Activated CD8-positive, alpha-beta memory T cell treated with anti-CD3 and anti-CD28 coated beads for 48 hours (primary cell): ENCODE measurements around the gene CCDC137.

Source experiments
- DNase-seq, 3 experiments: peaks; one replicate each; pipeline ENCODE4 v3.0.0-alpha.2; 2020; ENCODE audit warnings: low read depth in 2 of 3, low spot score in 2 of 3

CCDC137 gene

GRCh38 chr17:81700353-81701287 is 34.1 kb downstream of the CCDC137 start:
- DNase-seq, result no peak

GRCh38 chr17:81701288-81702071 is 34.9 kb downstream of the CCDC137 start:
- DNase-seq, result no peak

- peak; percentile 74 to 77 (median 76) for DNase-seq
Measured at GRCh38 chr17:81702934-81703746, 36.6 kb downstream of the CCDC137 start, which contains the start of gene MRPL12. TSS of gene MRPL12 (plus strand) at chr17:81703367. CDS start at chr17:81703502, 135 bp downstream.

- no peak for DNase-seq
Measured at GRCh38 chr17:81703747-81704654, 37.5 kb downstream of the CCDC137 start.

GRCh38 chr17:81705518-81706231 is 39.1 kb downstream of the CCDC137 start:
- no peak for DNase-seq

GRCh38 chr17:81706232-81706611 is 39.7 kb downstream of the CCDC137 start:
- DNase-seq, result no peak

GRCh38 chr17:81706757-81707624 is 40.5 kb downstream of the CCDC137 start:
- DNase-seq, result no peak

GRCh38 chr17:81707725-81708646 is 41.4 kb downstream of the CCDC137 start:
- DNase-seq, result no peak

GRCh38 chr17:81708739-81709185 is 42.2 kb downstream of the CCDC137 start:
- DNase-seq, result no peak

GRCh38 chr17:81710514-81711308 is 44.2 kb downstream of the CCDC137 start:
- DNase-seq, result no peak

GRCh38 chr17:81711814-81712467 is 45.4 kb downstream of the CCDC137 start, which contains the start of gene SLC25A10:
TSS of gene SLC25A10 (plus strand) at chr17:81712284. CDS start at chr17:81712427, 143 bp downstream.
- DNase-seq, result peak; percentile 64 to 83 (median 77)

GRCh38 chr17:81712468-81713003 is 46.0 kb downstream of the CCDC137 start:
- no peak for DNase-seq

GRCh38 chr17:81713004-81713555 is 46.5 kb downstream of the CCDC137 start:
- DNase-seq, result no peak

- DNase-seq, result no peak
Measured at GRCh38 chr17:81713556-81714411, 47.2 kb downstream of the CCDC137 start.
